Progenitor cell of endocrine pancreas (in vitro differentiated cells): ENCODE results near the gene TMBIM6. TPM values are rescaled to one million over a fixed set of nuclear protein-coding genes. Genes with fewer than 3 reads are reported as not detected.
"Not testable (repeated sequence)": the region's sequence is repeated elsewhere in the genome, so short reads cannot be mapped to it uniquely, and the experiment has no call there.

ENCODE experiments used
- DNase-seq: peaks from one replicate; pipeline ENCODE4 v3.0.0; 2021; ENCODE audit warnings: low spot score; ENCODE audit not compliant: unreplicated experiment
- H3K27ac Mint-ChIP-seq: 2 replicates; pipeline ENCODE4 v1.8.0; 2021; ENCODE audit warnings: mild to moderate bottlenecking, moderate library complexity, mixed read lengths
- H3K27me3 Mint-ChIP-seq: 2 replicates; pipeline ENCODE4 v1.8.0; 2021; ENCODE audit warnings: mixed read lengths
- H3K36me3 Mint-ChIP-seq: 2 replicates; pipeline ENCODE4 v1.8.0; 2022; ENCODE audit warnings: mixed read lengths; ENCODE audit not compliant: insufficient read depth
- H3K4me1 Mint-ChIP-seq: 2 replicates; pipeline ENCODE4 v1.8.0; 2021; ENCODE audit warnings: low read depth, mixed read lengths
- H3K4me3 Mint-ChIP-seq: 2 replicates; pipeline ENCODE4 v1.8.0; 2021; ENCODE audit warnings: low read depth, mild to moderate bottlenecking, moderate library complexity, mixed read lengths
- H3K9me3 Mint-ChIP-seq: 2 replicates; pipeline ENCODE4 v1.8.0; 2021; ENCODE audit warnings: low read depth, mixed read lengths
- CTCF ChIP-seq: fragments of 200-600 bp; sonication (generic); IDR thresholded peaks from one replicate; pipeline ENCODE4 v1.5.0; 2021; ENCODE audit warnings: antibody characterized with exemption, mild to moderate bottlenecking; ENCODE audit not compliant: unreplicated experiment
- total RNA-seq: library from RNA; stranded (reverse); gene quantifications from 2 replicates; pipeline ENCODE4 v1.2.1, GENCODE V29; 2021

TMBIM6 gene
- total RNA-seq, 1 donor from 2014 or later = 449 TPM

GRCh38 chr12:49716553-49716952, 24.8 kb upstream of the TMBIM6 start:
- no peaks in the 10 kb centered on the region for H3K36me3 Mint-ChIP-seq
- no peaks in the 10 kb centered on the region for H3K4me1 Mint-ChIP-seq
- no peak overlapping the region for H3K27ac Mint-ChIP-seq
- peaks cover 27% of the 10 kb centered on the region for H3K27me3 Mint-ChIP-seq
- no peaks in the 10 kb centered on the region for H3K9me3 Mint-ChIP-seq
- TF ChIP-seq CTCF = no peak
- H3K4me3 Mint-ChIP-seq = no peak overlapping the region
- DNase-seq = no peak

- H3K9me3 Mint-ChIP-seq, H3K4me3 Mint-ChIP-seq, H3K4me1 Mint-ChIP-seq, H3K27ac Mint-ChIP-seq, DNase-seq, H3K36me3 Mint-ChIP-seq: not testable (repeated sequence)
- peaks cover 19% of the 10 kb centered on the region for H3K27me3 Mint-ChIP-seq
Observed at GRCh38 chr12:49717800-49718199, 23.6 kb upstream of the TMBIM6 start.

GRCh38 chr12:49720214-49720613, 21.1 kb upstream of the TMBIM6 start:
- Mint-ChIP-seq H3K36me3 (no peaks in the 10 kb centered on the region), H3K9me3 (no peaks in the 10 kb centered on the region), H3K4me3 (no peak overlapping the region), H3K27me3 (peaks cover 17% of the 10 kb centered on the region), H3K4me1 (no peaks in the 10 kb centered on the region), H3K27ac (no peak overlapping the region)
- no peak for DNase-seq
- TF ChIP-seq CTCF = no peak

GRCh38 chr12:49721355-49721754, 20.0 kb upstream of the TMBIM6 start:
- not testable (repeated sequence) for H3K4me3 Mint-ChIP-seq, DNase-seq, H3K4me1 Mint-ChIP-seq, H3K36me3 Mint-ChIP-seq, H3K27ac Mint-ChIP-seq, H3K9me3 Mint-ChIP-seq
- peaks cover 14% of the 10 kb centered on the region for H3K27me3 Mint-ChIP-seq

- TF ChIP-seq CTCF = no peak
- Mint-ChIP-seq H3K4me3 (no peak overlapping the region), H3K36me3 (no peaks in the 10 kb centered on the region), H3K9me3 (no peaks in the 10 kb centered on the region), H3K4me1 (no peaks in the 10 kb centered on the region), H3K27me3 (peaks cover 21% of the 10 kb centered on the region), H3K27ac (no peak overlapping the region)
- no peak for DNase-seq
Observed at GRCh38 chr12:49728446-49728845, 12.9 kb upstream of the TMBIM6 start.

GRCh38 chr12:49730050-49730449, 11.3 kb upstream of the TMBIM6 start:
- Mint-ChIP-seq H3K9me3 (peaks cover 4% of the 10 kb centered on the region), H3K4me1 (no peaks in the 10 kb centered on the region), H3K4me3 (no peak overlapping the region)

More at GRCh38 chr12:49730050-49730449, 11.3 kb upstream of the TMBIM6 start:
- DNase-seq = no peak
- peaks cover 4% of the 10 kb centered on the region for H3K36me3 Mint-ChIP-seq
- peaks cover 21% of the 10 kb centered on the region for H3K27me3 Mint-ChIP-seq
- H3K27ac Mint-ChIP-seq = no peak overlapping the region
- TF ChIP-seq CTCF = no peak
